Measurements from ENCODE around the gene ZNF562.

GRCh38 chr19:9627856-9628255, 47.0 kb downstream of the ZNF562 start:
- TF ChIP-seq JUN (IDR thresholded peaks at IDR 0.05; ENCODE audit: borderline replicate concordance, insufficient read depth, insufficient read length, low read depth) (no peak), CTCF (IDR thresholded peaks at IDR 0.05; ENCODE audit: extremely low read depth in 1 of 2, insufficient read depth in 1 of 2, low read depth in 1 of 2, low read length in 2 of 2) (no peak), EZH2 (IDR thresholded peaks at IDR 0.05; ENCODE audit: borderline replicate concordance, low read depth, low read length, severe bottlenecking) (no peak), MAX (IDR thresholded peaks at IDR 0.05; ENCODE audit: insufficient read depth, insufficient read length) (no peak), POLR2A (IDR thresholded peaks at IDR 0.05; ENCODE audit: low read depth, low read length) (no peak), MYC (IDR thresholded peaks at IDR 0.05; ENCODE audit: low read depth, low read length) (no peak), GATA2 (IDR thresholded peaks at IDR 0.05; ENCODE audit: insufficient read depth, insufficient read length, low read depth, low read length) (no peak)

All from endothelial cell of umbilical vein (primary cell).